GM10266 (cell line): ENCODE measurements around the gene LIPH.
"Not testable (repeated sequence)": the region's sequence is repeated elsewhere in the genome, so short reads cannot be mapped to it uniquely, and the experiment has no call there.

Experiments
- DNase-seq: peaks from one replicate; pipeline ENCODE4 v3.0.0; 2012; ENCODE audit errors: extremely low spot score
- CTCF ChIP-seq: IDR thresholded peaks from 2 replicates; pipeline ENCODE4 v1.5.1; 2012; ENCODE audit warnings: mild to moderate bottlenecking, low read depth; ENCODE audit not compliant: control insufficient read depth, insufficient read depth; ENCODE audit errors: missing control alignments

LIPH gene

GRCh38 chr3:185470323-185470722, 82.1 kb downstream of the LIPH start:
- DNase-seq: no peak
- TF ChIP-seq CTCF: no peak

DNA sequence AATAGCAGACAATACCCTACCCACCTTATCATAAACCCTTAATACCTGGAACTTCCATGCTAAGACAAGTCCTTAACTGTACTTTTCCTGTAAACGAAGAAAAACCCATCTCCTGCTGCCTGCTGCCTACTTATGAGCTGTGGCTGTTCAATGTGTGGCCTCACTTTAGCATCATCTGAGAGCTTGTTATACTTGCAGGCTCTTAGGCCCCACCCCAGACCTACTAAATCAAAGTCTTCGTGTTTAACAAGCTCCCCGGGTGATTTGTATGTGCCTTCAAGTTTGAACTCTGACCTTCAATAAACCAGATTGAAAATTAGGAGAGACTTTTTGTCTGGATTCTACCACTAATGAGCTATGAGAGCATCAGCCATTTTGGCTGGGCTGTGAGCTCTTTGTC, 82.8 kb downstream of the LIPH start:
- TF ChIP-seq CTCF: no peak
- DNase-seq: no peak

DNA sequence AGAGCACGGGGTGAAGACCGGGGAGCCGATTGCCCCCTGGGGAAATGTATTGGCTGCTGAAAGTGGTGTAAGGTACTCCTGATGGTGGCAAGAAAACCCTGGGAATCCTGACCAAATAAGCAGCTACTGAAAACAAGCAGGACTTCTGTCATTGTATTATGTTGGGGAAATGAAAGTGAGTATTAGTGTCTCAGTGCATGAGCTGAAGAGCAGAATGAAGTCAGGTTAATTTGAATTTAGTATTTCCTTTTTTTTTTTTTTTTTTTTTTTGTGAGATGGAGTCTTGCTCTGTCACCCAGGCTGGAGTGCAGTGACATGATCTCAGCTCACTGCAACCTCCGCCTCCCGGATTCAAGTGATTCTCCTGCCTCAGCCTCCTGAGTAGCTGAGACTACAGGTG, 86.3 kb downstream of the LIPH start:
- DNase-seq: not testable (repeated sequence)

GRCh38 chr3:185465471-185465870, 86.9 kb downstream of the LIPH start:
- no peak for DNase-seq
- no peak for TF ChIP-seq CTCF

- DNase-seq: peak; percentile 20
- TF ChIP-seq CTCF: no peak
These were observed 91.6 kb downstream of the LIPH start for GRCh38 chr3:185460719-185461350.

- no peak for DNase-seq
- no peak for TF ChIP-seq CTCF
These were observed 92.1 kb downstream of the LIPH start for GRCh38 chr3:185460309-185460708.

DNA sequence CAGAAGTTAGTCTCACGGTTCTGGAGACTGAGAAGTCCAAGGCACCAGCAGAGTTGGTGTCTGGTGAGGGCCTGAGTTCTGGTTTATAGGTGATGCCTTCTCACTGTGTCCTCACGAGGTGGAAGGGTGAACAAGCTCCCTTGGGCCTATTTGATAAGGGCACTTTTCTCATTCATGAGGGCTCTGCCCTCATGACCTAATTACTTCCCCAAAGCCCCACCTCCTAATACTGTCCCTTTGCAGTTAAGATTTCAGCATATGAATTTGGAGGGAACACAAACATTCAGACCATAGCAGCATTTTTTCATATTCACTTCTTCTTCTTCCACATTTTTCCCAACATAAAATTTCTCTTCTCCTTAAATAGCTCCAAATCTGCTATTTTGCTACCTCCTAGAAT, 95.0 kb downstream of the LIPH start:
- DNase-seq: no peak
- TF ChIP-seq CTCF: no peak
